ENCODE measurements around the gene CRABP2. TPM values are rescaled to one million over a fixed set of nuclear protein-coding genes. Genes with fewer than 3 reads are reported as not detected.

Gene CRABP2
- total RNA-seq: 1.9 TPM

GRCh38 chr1:156705321-156705917 lies at the start of gene CRABP2:
Gene CRABP2, minus strand, starts transcription at chr1:156705583. Its CDS starts 137 bp downstream, at chr1:156705446.

DNA sequence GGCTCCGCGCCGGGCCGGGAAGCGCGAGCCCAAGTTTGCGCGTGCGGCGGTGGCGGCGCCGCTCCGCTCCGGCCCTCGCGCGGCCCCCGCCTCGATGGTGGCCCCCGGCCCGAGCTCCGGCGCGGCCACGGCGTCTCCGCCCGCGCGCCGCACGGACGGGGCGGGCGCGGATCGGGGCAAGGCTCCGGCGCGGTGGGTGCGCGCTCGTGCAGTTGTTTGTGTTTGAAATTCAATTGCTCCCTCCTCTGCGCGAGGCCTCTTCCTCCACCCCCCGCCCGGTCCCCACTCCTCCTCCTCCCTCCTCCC lies 46.0 kb upstream of the CRABP2 start, which contains the start of gene HDGF:
HDGF (minus strand) TSS at position 225 of the 306 bp plus-strand sequence. CDS start 246 bp downstream, outside the sequence.

GRCh38 chr1:156740741-156741480 lies 35.5 kb upstream of the CRABP2 start, which contains the start of gene MRPL24:
Gene MRPL24, minus strand, starts transcription at chr1:156741088. Its CDS starts 2,384 bp downstream, at chr1:156738704.

GRCh38 chr1:156728599-156729462 lies 23.4 kb upstream of the CRABP2 start, which contains the start of gene ISG20L2:
Gene ISG20L2, minus strand, starts transcription at chr1:156728766. Its CDS starts 1,114 bp downstream, at chr1:156727652.

GRCh38 chr1:156727926-156728598 lies 22.7 kb upstream of the CRABP2 start, which contains the start of gene METTL25B:
Gene METTL25B, plus strand, starts transcription at chr1:156728469. Its CDS starts 636 bp downstream, at chr1:156729105.

GRCh38 chr1:156676820-156677615 lies 28.4 kb downstream of the CRABP2 start, which contains the start of gene NES:
Gene NES, minus strand, starts transcription at chr1:156677407. Its CDS starts 143 bp downstream, at chr1:156677264.

Other genes starting within 250 kb of the CRABP2 start
- 10.0 TPM for gene MEF2D, start 204.8 kb downstream of the CRABP2 start, total RNA-seq
- gene IQGAP3, start 133.0 kb downstream of the CRABP2 start, total RNA-seq: 5.9 TPM
- not detected for gene TTC24, start 125.9 kb downstream of the CRABP2 start, total RNA-seq
- gene NAXE, start 113.8 kb downstream of the CRABP2 start, total RNA-seq: 40.1 TPM
- 20.7 TPM for gene GPATCH4, start 104.1 kb downstream of the CRABP2 start, total RNA-seq
- gene HAPLN2, start 86.2 kb downstream of the CRABP2 start, total RNA-seq: 1.3 TPM
- 94.8 TPM for gene BCAN, start 63.5 kb downstream of the CRABP2 start, total RNA-seq
- 29.7 TPM for gene NES, start 28.2 kb downstream of the CRABP2 start, total RNA-seq
- 11.6 TPM for gene METTL25B, start 22.9 kb upstream of the CRABP2 start, total RNA-seq
- 14.1 TPM for gene ISG20L2, start 23.2 kb upstream of the CRABP2 start, total RNA-seq
- 9.7 TPM for gene MRPL24, start 35.5 kb upstream of the CRABP2 start, total RNA-seq
- gene HDGF, start 46.1 kb upstream of the CRABP2 start, total RNA-seq: 68.5 TPM
- 27.9 TPM for gene PRCC, start 62.0 kb upstream of the CRABP2 start, total RNA-seq
- not detected for gene SH2D2A, start 111.3 kb upstream of the CRABP2 start, total RNA-seq
- 0.31 TPM for gene INSRR, start 153.5 kb upstream of the CRABP2 start, total RNA-seq
- 0.31 TPM for gene NTRK1, start 155.3 kb upstream of the CRABP2 start, total RNA-seq
- gene PEAR1, start 188.1 kb upstream of the CRABP2 start, total RNA-seq: 0.94 TPM
- not detected for gene LRRC71, start 215.0 kb upstream of the CRABP2 start, total RNA-seq

Measured in parietal lobe (tissue), 1 donor.